Fibroblast of skin of back (primary cell): ENCODE data around the gene TASL.
"Not testable (repeated sequence)": the region's sequence is repeated elsewhere in the genome, so short reads cannot be mapped to it uniquely, and the experiment has no call there.

Source experiments
- DNase-seq: peaks from one replicate; pipeline ENCODE4 v3.0.0-alpha.2; 2013

TASL gene

GRCh38 chrX:30576881-30577280, 685 bp downstream of the TASL start:
- no peak for DNase-seq

GRCh38 chrX:30573125-30573524, 4.4 kb downstream of the TASL start:
- DNase-seq: no peak

GRCh38 chrX:30572678-30573077, 4.9 kb downstream of the TASL start:
- no peak for DNase-seq

- no peak for DNase-seq
Measured at GRCh38 chrX:30572004-30572403, 5.6 kb downstream of the TASL start.

GRCh38 chrX:30570505-30570904, 7.1 kb downstream of the TASL start:
- DNase-seq: peak; percentile 3

- DNase-seq: peak; percentile 65
Measured at GRCh38 chrX:30568136-30568535, 9.4 kb downstream of the TASL start.

GRCh38 chrX:30563070-30563469, 14.5 kb downstream of the TASL start:
- not testable (repeated sequence) for DNase-seq

- no peak for DNase-seq
Measured at GRCh38 chrX:30561191-30561590, 16.4 kb downstream of the TASL start.

GRCh38 chrX:30538271-30538670, 39.3 kb downstream of the TASL start:
- DNase-seq: no peak

GRCh38 chrX:30533835-30534234, 43.7 kb downstream of the TASL start:
- no peak for DNase-seq

GRCh38 chrX:30533266-30533665, 44.3 kb downstream of the TASL start:
- no peak for DNase-seq

GRCh38 chrX:30530606-30531005, 47.0 kb downstream of the TASL start:
- peak; percentile 22 for DNase-seq

- peak; percentile 2 for DNase-seq
Measured at GRCh38 chrX:30525732-30526131, 51.8 kb downstream of the TASL start.

- DNase-seq: peak; percentile 88
Measured at GRCh38 chrX:30521440-30522182, 56.0 kb downstream of the TASL start.

- no peak for DNase-seq
Measured at GRCh38 chrX:30513284-30513683, 64.3 kb downstream of the TASL start.
